ENCODE data around the gene SLC43A3.
"Not testable (repeated sequence)": the region's sequence is repeated elsewhere in the genome, so short reads cannot be mapped to it uniquely, and the experiment has no call there.

Gene SLC43A3

DNA sequence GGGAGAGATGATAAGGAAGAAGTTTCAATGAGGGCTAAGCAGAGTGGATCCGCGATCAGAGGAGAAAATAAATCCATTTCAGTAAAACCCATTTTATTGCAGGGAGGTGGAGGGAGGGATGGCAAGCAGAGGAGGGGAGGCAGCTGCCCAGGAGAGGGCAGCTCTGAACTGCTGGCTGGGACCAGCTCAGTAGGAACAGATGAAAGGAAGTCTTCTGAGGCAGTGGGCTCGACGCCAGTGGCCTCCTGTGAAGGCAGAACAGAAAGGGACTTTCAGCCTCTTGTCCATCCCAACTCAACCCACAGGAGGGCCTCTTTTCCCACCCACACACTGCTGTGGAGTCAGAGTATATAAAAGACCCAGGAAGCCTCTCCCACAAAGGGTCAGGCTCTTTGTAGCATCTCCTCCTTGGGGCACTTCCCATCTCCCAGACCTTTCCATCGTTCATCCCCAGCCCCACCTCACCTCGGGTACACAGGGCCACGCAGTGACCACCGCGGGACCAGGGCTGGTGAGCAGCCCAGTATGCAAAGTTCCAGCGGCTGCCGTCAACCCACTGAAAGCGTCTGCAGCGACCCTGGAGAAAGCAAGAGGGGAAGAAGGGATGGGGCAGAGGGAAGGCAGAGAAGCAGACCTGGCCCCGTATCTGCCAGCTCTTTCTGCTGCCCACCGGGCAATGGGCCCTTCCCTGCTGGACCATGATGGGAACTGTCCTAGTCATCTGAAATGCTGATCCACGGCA is 39.5 kb downstream of the SLC43A3 start:
- no peak for DNase-seq (ENCODE audit: low read depth in 2 of 2, low spot score in 1 of 2)

DNA sequence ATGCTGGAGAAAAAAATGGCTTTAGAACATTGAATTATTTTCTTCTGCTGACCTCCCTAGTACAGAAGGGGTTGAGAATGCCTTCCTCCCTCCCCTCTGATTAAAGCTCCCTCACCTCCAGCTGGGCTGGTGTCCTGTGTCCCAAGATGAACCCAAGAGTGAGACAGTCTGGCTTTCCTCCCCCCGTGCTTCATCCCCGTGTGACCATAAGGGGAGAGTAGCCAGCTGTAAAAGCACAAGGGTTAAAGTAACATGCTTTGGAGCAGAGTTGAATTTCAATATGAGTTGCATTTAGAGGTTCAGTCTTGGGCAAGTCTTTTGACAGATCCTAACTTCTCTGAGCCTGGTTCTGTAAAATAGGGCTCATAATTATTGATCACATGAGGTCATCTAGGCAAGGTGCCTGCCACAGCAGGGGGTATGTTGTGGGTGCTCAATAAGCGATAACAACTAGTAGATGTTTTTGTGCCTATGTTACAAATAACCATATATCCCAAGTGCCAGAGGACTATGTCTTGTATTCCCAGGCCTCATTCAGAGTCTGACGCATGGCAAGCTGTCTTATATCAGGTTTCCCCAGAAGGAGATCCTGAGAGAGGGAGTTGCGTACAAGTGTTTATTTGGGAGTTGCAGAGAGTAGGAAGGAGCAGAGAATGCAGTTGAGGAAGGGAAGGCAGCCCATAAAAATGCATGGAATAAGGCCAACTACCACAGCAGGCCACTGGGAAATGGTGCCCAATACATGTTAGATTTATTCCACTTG is 40.6 kb downstream of the SLC43A3 start:
- no peak for DNase-seq (ENCODE audit: low read depth in 2 of 2, low spot score in 1 of 2)

DNA sequence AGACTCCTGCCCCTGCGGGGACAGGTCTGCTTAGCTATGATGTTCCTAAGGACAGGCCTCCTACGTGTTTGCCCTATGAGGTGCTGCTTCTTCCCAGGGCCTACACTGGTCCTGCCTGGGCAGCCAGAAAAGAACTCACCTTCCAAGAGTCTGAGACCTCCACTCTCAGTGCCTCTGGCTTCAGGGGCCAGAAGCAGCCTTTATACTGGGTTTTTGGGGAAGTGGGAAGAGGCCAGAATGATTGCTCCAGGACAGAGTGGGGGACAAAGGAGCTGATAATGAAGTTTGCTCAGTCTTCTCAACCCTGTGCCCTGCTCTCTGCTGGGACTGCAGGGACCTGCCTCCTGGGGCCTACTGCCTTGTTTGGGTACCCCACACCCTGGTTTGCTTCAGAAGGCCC is 45.9 kb downstream of the SLC43A3 start, which contains the start of gene PRG3:
TSS of gene PRG3 (minus strand) at position 176 of the 400 bp plus-strand sequence. CDS start 442 bp downstream, outside the sequence.
- DNase-seq (ENCODE audit: low read depth in 2 of 2, low spot score in 1 of 2), result no peak

DNA sequence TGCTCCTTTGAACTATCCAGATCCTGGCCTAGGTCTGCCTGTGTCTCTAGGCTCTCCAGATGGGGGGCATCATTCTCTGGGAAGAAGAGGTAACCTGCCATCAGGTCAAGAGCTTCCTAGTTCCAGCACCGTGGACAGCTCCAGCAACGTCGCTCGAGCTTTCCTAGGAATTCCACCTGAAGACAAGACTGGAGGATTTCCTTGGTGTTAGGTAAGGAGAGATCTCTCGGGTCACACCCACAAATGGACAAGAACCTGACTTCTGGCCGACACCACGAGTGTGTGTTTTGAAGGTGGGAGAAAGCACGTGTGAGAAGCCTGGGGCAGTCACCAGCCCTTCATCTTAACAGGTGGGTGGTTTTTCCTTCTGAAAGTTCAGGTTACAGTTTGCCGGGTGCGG is 47.2 kb downstream of the SLC43A3 start:
- no peak for DNase-seq (ENCODE audit: low read depth in 2 of 2, low spot score in 1 of 2)

DNA sequence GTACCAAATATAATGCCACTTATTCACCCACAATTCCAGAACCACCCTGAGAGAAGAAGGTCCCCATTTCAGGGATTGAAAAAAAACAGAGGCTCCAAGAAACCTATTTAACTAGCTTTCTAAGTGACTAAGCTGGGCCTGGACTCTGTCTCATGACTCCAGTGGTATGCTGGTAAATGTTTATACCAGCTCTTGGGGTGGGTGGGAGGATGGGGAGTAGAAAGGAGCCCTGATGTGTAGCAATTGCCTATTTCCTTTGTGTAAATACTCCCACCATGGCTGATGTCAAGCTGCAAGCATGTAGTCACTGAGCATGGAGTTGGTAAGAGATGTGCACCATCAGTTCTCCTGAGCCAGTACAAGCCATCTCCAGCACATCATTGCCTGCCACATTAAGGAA is 48.7 kb downstream of the SLC43A3 start:
- no peak for DNase-seq (ENCODE audit: low read depth in 2 of 2, low spot score in 1 of 2)

DNA sequence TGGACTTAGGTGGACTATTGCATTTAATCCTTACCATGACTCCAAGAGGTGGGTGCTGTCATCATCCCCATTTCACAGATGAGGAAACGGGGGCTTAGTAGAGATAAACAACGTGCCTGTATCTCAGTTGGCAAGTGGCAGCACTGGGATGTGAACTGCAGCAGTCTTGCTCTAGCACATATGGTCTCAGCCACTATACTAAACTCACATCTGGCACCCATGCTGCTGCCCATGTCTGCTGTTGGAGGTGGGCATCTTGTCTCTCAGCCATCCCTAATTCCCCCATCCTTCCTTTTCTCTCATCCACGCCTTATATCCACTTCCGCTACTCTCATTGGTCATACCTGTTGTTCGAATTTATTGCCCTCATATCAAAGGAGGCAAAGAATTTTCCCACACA is 49.8 kb downstream of the SLC43A3 start:
- DNase-seq (ENCODE audit: low read depth in 2 of 2, low spot score in 1 of 2), result no peak

DNA sequence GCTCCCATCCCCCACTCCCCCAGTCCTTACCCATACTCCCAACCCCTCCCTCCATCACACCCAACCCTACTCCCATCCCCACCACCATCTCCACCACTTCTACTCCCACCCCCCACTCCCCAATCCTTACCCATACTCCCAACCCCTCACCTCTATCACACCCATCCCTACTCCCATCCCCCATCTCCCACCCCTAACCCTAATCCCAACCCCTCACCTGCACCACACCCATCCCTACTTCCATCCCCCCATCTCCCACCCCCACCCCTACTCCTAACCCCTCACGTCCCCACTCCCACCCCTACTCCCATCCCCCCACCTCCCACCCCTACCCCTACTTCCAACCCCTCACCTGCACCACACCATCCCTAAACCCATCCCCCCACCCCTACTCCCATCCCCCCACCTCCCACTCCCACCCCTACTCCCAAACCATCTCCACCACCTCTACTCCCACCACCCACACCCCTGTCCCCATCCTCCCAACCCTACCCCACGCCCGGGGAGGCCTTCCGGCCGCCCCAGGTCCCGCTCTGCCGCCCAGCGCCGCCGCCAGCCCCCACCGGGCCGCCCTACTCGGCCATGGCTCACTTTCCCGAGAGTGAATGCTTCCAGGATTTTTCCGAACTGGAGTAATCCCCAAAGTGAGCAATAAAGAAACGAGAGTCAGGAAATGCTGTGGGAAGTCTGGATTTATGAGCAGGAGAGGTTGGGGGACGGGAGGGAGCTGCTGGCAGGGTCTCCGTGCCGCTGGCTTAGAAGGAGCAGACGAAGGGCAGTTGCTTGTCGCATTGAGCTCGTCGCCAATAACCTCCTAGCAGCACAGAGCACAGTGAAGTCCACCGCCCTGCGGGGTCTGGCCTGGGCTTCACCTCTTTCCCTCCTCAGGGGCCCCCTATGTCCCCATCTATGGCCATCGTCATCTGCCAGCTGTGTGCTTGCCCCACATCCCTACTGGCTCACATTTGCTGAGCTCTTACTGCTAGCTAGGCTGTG is 50.5 kb downstream of the SLC43A3 start:
- no peak for DNase-seq (ENCODE audit: low read depth in 2 of 2, low spot score in 1 of 2)

DNA sequence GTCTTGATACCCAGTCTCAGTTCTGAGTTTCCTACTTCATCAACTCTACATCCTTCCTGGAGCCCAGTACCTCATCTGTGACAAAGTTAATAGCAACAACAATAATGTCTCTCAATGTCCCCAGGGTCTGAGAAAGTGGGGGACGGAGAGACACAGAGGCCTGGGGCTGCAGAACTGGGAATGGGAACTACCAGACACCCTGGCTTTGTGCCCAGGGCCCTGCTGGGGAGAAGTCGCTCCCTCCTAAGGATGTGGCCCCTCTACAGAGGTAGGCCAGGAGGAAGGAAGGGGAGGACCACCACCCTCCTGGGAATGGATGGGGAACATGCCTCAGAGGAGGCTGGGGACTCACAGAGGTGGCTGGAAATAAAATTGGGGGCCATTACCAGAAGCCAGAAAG is 51.4 kb downstream of the SLC43A3 start:
- DNase-seq (ENCODE audit: low read depth in 2 of 2, low spot score in 1 of 2), result no peak

DNA sequence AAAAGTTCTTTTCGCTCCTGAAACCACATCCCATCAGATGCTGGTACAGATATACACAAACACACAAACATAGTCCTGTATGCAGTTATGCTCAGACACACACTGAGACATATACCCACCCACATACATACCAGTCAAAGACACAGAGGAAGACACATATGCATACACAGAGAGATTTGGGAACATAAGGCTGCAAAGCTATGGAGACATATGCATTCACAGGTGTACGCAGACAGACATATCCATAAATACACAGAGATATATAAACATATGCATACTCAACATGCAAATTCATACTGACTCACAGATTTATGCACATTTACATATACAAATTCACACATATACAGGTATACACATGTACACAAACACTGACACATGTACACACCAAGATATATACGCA is 52.0 kb downstream of the SLC43A3 start:
- no peak for DNase-seq (ENCODE audit: low read depth in 2 of 2, low spot score in 1 of 2)

DNA sequence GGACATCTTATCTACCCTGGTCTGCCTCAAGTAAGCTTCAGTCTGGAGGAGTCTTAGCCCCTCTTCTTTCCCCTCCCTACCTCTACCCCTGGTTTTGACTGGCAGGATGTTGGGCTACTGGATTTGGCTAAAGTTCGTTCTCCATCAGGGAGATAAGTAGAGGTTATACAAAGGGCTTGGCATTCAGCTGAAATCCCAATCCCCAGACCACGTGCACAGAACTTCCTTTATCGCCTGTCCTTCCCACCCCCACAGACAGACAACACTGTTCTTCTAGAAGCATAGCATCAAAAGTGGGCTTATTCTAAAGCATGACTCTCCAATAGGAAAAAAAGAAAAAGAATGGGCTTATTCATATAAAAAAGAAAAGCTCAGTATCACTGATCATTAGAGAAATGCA is 53.8 kb downstream of the SLC43A3 start:
- DNase-seq (ENCODE audit: low read depth in 2 of 2, low spot score in 1 of 2), result no peak

DNA sequence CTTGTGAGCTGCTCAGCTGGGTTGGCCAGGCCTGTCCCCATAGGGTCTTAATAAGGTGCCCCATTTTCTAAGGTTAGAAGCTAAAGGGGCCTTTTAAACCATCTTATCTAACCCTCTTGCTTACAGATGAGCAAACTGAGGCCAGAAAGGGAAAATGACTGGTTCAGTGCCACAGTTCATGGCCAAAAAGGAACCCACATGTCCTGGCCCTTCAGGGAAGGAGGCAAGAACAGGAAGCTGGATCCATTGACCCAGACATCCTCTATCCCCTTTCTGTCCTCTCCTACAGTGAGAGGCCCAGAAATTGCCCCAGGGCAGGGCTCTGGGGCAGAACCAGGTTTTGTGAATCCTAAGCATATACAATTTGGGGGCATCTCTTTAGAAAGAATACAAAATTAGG is 56.0 kb downstream of the SLC43A3 start:
- no peak for DNase-seq (ENCODE audit: low read depth in 2 of 2, low spot score in 1 of 2)

DNA sequence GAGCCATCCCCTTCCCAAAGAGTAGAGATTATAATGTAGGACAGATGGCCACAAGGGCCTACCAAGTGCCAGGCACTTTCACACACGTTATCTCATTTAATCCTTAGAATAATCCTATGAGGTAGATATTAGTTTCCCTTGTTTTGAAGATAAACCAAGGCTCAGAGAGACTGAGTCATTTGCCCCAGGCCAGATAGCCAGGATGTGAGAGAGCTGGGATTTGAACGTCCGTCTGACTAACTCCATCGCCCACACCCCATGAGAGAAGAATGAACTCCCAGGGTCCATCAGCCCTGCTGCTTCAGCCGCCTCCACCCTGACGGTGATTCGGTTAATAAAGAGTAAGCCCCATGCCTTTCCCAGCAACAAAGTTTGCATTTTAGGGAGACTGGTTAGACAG is 56.7 kb downstream of the SLC43A3 start:
- DNase-seq (ENCODE audit: low read depth in 2 of 2, low spot score in 1 of 2), result no peak

DNA sequence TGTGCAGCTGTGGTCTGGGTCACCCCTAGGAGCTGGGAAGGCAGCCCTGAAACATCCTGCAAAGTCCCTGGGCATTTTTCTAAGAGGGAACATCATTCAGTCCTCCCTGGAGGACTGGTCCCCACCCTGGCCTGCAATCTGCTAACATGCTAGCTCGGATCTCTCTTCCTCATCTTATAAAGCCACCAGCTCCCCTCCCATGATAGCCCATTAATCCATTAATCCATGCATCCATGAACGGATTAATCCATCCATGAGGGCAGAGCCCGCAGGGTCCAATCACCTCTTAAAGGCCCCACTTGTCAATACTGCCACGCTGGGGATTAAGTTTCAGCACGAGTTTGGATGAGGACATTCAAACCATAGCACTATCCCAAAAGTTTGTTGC is 58.1 kb downstream of the SLC43A3 start:
- DNase-seq (ENCODE audit: low read depth in 2 of 2, low spot score in 1 of 2), result no peak

DNA sequence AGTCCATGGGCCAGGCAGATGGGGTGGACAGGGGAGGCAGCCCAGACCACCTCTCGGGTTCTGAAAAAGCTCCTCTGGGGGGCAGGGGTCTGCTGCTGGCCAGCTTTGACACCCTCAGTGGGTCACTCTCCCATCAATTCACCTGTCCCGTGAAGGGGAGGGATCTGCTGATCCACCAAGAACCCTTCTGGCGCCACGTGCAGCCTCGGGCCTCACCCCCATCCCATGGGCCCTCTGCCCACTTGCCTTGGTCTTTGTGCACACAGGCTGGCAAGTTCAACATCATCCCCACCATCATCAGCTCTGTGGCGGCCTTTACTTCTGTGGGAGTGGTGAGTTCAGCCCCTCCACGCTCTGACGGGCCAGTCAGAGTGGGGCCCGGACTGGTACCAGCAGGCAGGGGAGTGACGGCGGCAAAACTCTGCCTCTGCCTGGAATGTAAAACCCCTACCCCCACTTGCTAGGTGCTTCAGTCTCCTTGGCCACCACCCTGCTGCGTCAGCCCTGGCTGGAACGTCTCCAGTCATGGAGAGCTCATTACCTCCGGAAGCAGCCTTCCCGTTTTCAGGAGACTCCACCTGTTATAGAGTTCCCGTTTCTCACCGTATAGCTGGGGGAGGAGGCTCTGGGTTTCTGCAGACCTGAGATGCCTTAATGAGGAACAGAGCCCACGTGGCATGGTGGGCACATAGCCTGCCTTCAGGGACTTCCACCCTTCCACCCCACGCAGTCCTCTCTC is 58.6 kb downstream of the SLC43A3 start:
- DNase-seq (ENCODE audit: low read depth in 2 of 2, low spot score in 1 of 2), result no peak

DNA sequence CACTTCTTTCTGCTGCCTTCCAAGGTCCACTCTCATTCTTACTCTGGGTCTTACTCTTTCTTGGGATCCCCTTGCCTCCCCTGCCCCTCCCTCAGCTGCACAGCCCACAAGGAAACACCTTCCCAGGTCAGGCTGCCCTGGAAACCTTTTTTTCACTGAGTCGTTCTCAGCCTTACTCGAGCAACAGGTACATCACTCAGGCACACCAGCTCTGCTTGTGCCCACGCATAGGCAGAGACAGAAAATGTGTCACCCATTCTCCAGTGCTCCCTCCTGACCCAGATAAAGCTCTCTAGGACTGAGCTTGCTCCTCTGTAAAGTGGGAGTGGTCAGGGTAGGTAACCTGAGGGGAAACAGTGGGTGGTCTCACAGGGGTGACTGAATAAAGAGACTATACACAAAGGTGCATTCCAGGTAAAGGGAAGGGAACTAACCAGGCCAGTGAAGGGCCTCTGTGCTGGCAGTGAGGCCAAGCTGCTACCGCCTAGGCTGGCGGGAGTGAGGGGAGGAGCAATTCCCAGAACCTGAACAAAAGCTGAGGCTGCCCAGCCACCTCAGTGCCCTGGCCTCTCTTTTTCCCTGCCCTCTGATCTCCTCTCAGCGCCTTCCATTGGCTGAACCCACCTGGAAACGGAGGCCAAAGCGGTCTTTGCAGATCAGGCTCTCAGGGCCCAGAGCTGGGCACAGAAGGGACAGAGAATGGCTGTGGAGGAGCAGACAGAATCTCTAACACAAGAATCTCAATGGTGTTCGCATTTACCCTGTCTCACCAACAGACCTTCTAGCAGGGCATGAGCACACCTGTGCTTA is 61.9 kb downstream of the SLC43A3 start:
- DNase-seq (ENCODE audit: low read depth in 2 of 2, low spot score in 1 of 2), result no peak

DNA sequence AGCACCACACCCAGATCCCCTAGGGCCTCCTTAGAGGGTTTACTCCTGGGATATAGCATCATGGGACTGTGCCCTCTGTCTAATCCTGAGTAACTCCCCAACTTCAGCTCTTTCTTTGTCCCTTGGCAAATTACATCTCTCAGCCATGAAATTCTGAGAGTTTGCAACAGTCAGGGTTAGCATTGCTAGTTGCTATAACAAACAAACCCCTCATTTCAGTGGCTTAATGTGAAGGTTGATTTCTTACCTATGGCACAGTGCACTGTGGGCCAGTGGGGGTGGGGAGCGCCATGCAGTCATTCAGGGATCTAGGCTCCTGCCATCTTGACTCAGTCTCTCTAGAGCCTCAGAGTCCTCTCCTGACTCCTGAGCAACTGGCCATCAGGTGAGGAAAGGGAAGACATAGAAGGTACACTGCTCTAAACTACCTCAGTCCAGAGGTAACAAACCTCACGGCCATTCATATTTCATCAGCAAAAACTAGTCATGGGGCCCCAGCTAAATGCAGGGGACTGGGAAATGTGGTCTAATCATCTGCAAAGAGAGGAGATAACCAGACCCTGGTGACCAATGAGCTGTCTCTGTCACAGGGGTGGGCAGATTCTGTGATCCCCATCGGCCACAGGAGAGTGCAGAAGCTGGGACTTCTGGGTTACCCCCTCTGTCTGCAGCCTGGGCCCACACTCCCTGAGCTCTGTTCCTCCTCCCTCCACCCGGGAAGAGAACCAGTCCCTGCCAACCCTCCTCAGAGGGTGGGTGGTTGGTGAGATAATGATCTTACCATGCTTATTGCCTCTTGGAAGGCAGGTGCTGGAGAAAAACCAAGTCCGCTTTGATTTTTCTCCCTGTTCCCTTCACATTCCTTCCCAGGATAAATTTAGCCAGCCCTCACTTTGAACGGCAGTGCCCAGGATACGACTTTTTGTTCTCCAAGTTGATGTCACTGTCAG is 63.5 kb downstream of the SLC43A3 start:
- DNase-seq (ENCODE audit: low read depth in 2 of 2, low spot score in 1 of 2), result no peak

DNA sequence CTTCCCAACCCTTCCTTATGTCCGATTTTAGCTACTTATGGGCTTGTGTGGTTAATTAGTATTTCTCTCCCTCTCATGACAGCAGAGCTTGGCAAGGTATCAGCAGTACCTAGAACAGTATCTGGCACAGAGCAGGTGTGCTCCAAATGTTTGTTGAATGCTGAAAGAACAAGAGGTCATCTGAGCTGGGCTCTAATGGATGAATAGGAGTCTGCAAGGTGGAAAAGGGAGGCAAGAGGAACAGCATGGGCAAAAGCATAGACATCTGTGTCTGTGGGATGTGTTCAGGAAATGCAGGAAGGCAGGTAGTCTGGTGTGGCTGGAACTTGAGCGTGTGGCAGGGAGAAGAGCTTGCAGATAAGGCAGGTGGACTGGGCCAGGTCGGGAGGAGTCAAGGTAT is 65.0 kb downstream of the SLC43A3 start:
- no peak for DNase-seq (ENCODE audit: low read depth in 2 of 2, low spot score in 1 of 2)

DNA sequence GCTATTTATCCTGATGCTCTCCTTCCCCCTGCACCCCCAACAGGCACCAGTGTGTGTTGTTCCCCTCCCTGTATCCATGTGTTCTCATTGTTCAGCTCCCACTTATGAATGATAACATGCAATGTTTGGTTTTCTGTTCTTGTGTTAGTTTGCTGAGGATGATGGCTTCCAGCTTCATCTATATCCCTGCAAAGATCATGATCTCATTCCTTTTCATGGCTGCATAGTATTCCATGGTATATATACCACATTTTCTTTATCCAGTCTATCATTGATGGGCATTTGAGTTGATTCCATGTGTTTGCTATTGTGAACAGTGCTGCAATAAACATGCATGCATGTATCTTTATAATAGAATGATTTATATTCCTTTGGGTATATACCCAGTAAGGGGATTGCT is 65.5 kb downstream of the SLC43A3 start:
- DNase-seq (ENCODE audit: low read depth in 2 of 2, low spot score in 1 of 2), result not testable (repeated sequence)

DNA sequence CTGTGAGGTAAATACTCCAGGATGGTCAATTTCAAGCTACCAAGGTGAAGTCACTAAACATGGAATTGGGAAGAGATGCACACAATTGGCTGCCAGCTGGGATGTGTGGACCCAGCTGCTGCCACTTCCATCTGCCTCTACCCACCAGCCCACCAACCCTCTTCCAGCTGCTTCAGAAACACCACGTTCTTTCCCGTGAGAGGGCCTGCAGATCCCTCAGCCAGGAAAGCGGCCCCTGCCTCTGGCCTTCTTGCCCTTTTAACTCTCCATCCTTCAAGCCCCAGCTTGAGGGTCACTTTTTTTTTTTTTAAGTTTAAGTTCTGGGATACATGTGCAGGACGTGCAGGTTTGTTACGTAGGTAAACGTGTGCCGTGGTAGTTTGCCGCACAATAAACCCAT is 65.9 kb downstream of the SLC43A3 start:
- no peak for DNase-seq (ENCODE audit: low read depth in 2 of 2, low spot score in 1 of 2)

Measured in stimulated activated CD8-positive, alpha-beta memory T cell treated with anti-CD3 and anti-CD28 coated beads, Interleukin-4, amount 100 ng/mL, for 1 hour (primary cell).